Ovary (tissue), 3 donors: Measurements from ENCODE around the gene MOG.

Experiments
- POLR2A ChIP-seq: fragments of 450-650 bp; IDR thresholded peaks from one replicate; pipeline ENCODE4 v1.6.1; 2017; ENCODE audit warnings: antibody characterized with exemption, mild to moderate bottlenecking, moderate library complexity
- TF ChIP-seq, protein P1 (sequence below), 3 donors: fragments of 450-650 bp in 2 of 3; fragments of 200-600 bp in 1 of 3; IDR thresholded peaks; one replicate each; pipeline versions ENCODE4 v1.5.1 to v1.8.0; 2016 to 2022; ENCODE audit warnings: antibody characterized with exemption in 3 of 3, mild to moderate bottlenecking in 1 of 3
- donor health status: DM: no; HTN: no; CAD: no.

DNA sequence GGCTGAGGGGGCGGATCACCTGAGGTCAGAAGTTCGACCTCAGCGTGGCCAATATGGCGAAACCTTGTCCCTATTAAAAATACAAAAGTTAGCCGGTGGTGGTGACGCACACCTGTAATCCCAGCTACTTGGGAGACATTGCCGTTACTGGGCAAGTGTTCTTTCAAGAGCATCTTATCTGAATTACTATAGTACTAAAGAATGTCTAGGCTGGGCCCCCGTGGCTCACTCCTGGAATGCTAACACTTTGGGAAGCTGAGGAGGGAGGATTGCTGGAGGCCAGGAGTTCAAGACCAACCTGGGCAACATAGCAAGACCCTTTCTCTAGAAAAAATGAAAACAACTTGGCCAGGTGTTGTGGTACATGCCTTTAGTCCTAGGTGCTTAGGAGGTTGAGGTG, 24.9 kb downstream of the MOG start:
- no peak for TF ChIP-seq POLR2A
- TF ChIP-seq, protein P1, sequence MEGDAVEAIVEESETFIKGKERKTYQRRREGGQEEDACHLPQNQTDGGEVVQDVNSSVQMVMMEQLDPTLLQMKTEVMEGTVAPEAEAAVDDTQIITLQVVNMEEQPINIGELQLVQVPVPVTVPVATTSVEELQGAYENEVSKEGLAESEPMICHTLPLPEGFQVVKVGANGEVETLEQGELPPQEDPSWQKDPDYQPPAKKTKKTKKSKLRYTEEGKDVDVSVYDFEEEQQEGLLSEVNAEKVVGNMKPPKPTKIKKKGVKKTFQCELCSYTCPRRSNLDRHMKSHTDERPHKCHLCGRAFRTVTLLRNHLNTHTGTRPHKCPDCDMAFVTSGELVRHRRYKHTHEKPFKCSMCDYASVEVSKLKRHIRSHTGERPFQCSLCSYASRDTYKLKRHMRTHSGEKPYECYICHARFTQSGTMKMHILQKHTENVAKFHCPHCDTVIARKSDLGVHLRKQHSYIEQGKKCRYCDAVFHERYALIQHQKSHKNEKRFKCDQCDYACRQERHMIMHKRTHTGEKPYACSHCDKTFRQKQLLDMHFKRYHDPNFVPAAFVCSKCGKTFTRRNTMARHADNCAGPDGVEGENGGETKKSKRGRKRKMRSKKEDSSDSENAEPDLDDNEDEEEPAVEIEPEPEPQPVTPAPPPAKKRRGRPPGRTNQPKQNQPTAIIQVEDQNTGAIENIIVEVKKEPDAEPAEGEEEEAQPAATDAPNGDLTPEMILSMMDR (IDR thresholded peaks at IDR 0.05): no peak
